HEK293 (cell line): Measurements from ENCODE around the gene CFAP221.

Experiments
- CTCF ChIA-PET: fragments of 350-600 bp; formaldehyde crosslinking; extraction: SDS; loops from one replicate; lab custom pipeline; 2021; ENCODE audit warnings: antibody characterized with exemption; lab: Yijun Ruan, JAX
- POLR2A ChIA-PET: fragments of 300-600 bp; formaldehyde crosslinking; extraction: SDS; loops from one replicate; lab custom pipeline; 2020; ENCODE audit warnings: antibody characterized with exemption, inconsistent platforms; lab: Yijun Ruan, JAX
- H3K27ac ChIP-seq: fragments of 200-500 bp; sonication (Bioruptor generic); 2 replicates; pipeline ENCODE4 v1.5.1; 2014; ENCODE audit warnings: low read depth, low read length, control low read depth, inconsistent platforms; ENCODE audit errors: extremely low read depth
- H3K36me3 ChIP-seq, 2 experiments: fragments of 200-500 bp in 1 of 2; sonication (Bioruptor generic) in 1 of 2; 1 replicate in 1 of 2; 2 replicates in 1 of 2; pipeline ENCODE4 v1.5.1; 2014 to 2017; ENCODE audit warnings: inconsistent platforms in 2 of 2, low read length in 2 of 2; ENCODE audit not compliant: control insufficient read depth in 2 of 2, insufficient read depth in 1 of 2
- H3K4me1 ChIP-seq: fragments of 200-500 bp; sonication (Bioruptor generic); 2 replicates; pipeline ENCODE4 v1.5.1; 2014; ENCODE audit warnings: mild to moderate bottlenecking, low read length, inconsistent platforms; ENCODE audit not compliant: control insufficient read depth, insufficient read depth
- H3K4me3 ChIP-seq: 2 replicates; pipeline ENCODE4 v1.5.1; 2011; ENCODE audit warnings: low read depth, mild to moderate bottlenecking, control low read depth, low read length, moderate library complexity
- H3K9me3 ChIP-seq: fragments of 200-500 bp; sonication (Bioruptor generic); 2 replicates; pipeline ENCODE4 v1.5.1; 2014; ENCODE audit warnings: low read depth, low read length, inconsistent platforms; ENCODE audit not compliant: control insufficient read depth, insufficient read depth
- AEBP2 ChIP-seq: fragments of 450-650 bp; formaldehyde crosslinking; IDR thresholded peaks from 2 replicates; pipeline ENCODE4 v1.5.1; 2016; ENCODE audit warnings: missing biosample characterization, missing genetic modification characterization, borderline replicate concordance
- GLIS1 ChIP-seq: fragments of 450-650 bp; formaldehyde crosslinking; IDR thresholded peaks from 2 replicates; pipeline ENCODE4 v1.5.1; 2016; ENCODE audit warnings: missing biosample characterization, missing genetic modification characterization
- OVOL3 ChIP-seq: fragments of 450-650 bp; formaldehyde crosslinking; IDR thresholded peaks from 2 replicates; pipeline ENCODE4 v1.5.1; 2016; ENCODE audit warnings: missing biosample characterization, missing genetic modification characterization
- PBX3 ChIP-seq: sonication (generic); formaldehyde crosslinking; IDR thresholded peaks from 2 replicates; pipeline ENCODE4 v1.8.1; 2022; ENCODE audit warnings: mild to moderate bottlenecking, moderate library complexity, missing genetic modification reagents
- RBAK ChIP-seq: fragments of 450-650 bp; formaldehyde crosslinking; IDR thresholded peaks from 2 replicates; pipeline ENCODE4 v1.5.1; 2016; ENCODE audit warnings: missing biosample characterization, missing genetic modification characterization
- SCRT1 ChIP-seq: fragments of 450-650 bp; formaldehyde crosslinking; IDR thresholded peaks from 2 replicates; pipeline ENCODE4 v1.5.1; 2016; ENCODE audit warnings: missing biosample characterization, missing genetic modification characterization, borderline replicate concordance
- TCF7L2 ChIP-seq: IDR thresholded peaks from 2 replicates; pipeline ENCODE4 v1.6.1; 2011; ENCODE audit warnings: low read depth, mild to moderate bottlenecking, inconsistent platforms, low read length, moderate library complexity, borderline replicate concordance
- ZBTB1 ChIP-seq: fragments of 450-650 bp; formaldehyde crosslinking; IDR thresholded peaks from 2 replicates; pipeline ENCODE4 v1.5.1; 2016; ENCODE audit warnings: missing biosample characterization, missing genetic modification characterization
- ZBTB48 ChIP-seq: fragments of 450-650 bp; formaldehyde crosslinking; IDR thresholded peaks from 2 replicates; pipeline ENCODE4 v1.5.1; 2016; ENCODE audit warnings: missing biosample characterization, missing genetic modification characterization
- ZBTB7A ChIP-seq: fragments of 450-650 bp; formaldehyde crosslinking; IDR thresholded peaks from 2 replicates; pipeline ENCODE4 v1.5.1; 2016; ENCODE audit warnings: low read depth, missing biosample characterization, missing genetic modification characterization
- ZFP37 ChIP-seq: fragments of 450-650 bp; formaldehyde crosslinking; IDR thresholded peaks from 2 replicates; pipeline ENCODE4 v1.5.1; 2016; ENCODE audit warnings: missing biosample characterization, missing genetic modification characterization
- ZNF10 ChIP-seq: fragments of 450-650 bp; formaldehyde crosslinking; IDR thresholded peaks from 2 replicates; pipeline ENCODE4 v1.5.1; 2017; ENCODE audit warnings: missing biosample characterization, missing genetic modification characterization
- ZNF112 ChIP-seq: fragments of 450-650 bp; formaldehyde crosslinking; IDR thresholded peaks from 2 replicates; pipeline ENCODE4 v1.5.0; 2017; ENCODE audit warnings: missing biosample characterization, missing genetic modification characterization
- ZNF114 ChIP-seq: fragments of 450-650 bp; formaldehyde crosslinking; IDR thresholded peaks from 2 replicates; pipeline ENCODE4 v1.5.0; 2017; ENCODE audit warnings: missing biosample characterization, missing genetic modification characterization
- ZNF169 ChIP-seq: fragments of 450-650 bp; formaldehyde crosslinking; IDR thresholded peaks from 2 replicates; pipeline ENCODE4 v1.5.1; 2016; ENCODE audit warnings: missing biosample characterization, missing genetic modification characterization
- ZNF174 ChIP-seq: fragments of 450-650 bp; formaldehyde crosslinking; IDR thresholded peaks from 2 replicates; pipeline ENCODE4 v1.5.0; 2017; ENCODE audit warnings: missing biosample characterization, mild to moderate bottlenecking, missing genetic modification characterization
- ZNF184 ChIP-seq: fragments of 450-650 bp; IDR thresholded peaks from 2 replicates; pipeline ENCODE4 v1.5.1; 2018; ENCODE audit warnings: missing biosample characterization, mild to moderate bottlenecking, missing genetic modification characterization
- ZNF19 ChIP-seq: fragments of 450-650 bp; formaldehyde crosslinking; IDR thresholded peaks from 2 replicates; pipeline ENCODE4; 2016; ENCODE audit warnings: missing biosample characterization, missing genetic modification characterization, low read depth
- ZNF214 ChIP-seq: fragments of 450-650 bp; formaldehyde crosslinking; IDR thresholded peaks from 2 replicates; pipeline ENCODE4 v1.5.1; 2017; ENCODE audit warnings: missing biosample characterization, mild to moderate bottlenecking, missing genetic modification characterization, borderline replicate concordance
- ZNF23 ChIP-seq: fragments of 450-650 bp; formaldehyde crosslinking; IDR thresholded peaks from 2 replicates; pipeline ENCODE4 v1.5.1; 2016; ENCODE audit warnings: missing biosample characterization, missing genetic modification characterization, borderline replicate concordance
- ZNF426 ChIP-seq: fragments of 450-650 bp; formaldehyde crosslinking; IDR thresholded peaks from 2 replicates; pipeline ENCODE4 v1.5.1; 2017; ENCODE audit warnings: missing biosample characterization, missing genetic modification characterization, mild to moderate bottlenecking, inconsistent platforms, moderate library complexity
- ZNF48 ChIP-seq: fragments of 450-650 bp; formaldehyde crosslinking; IDR thresholded peaks from 2 replicates; pipeline ENCODE4 v1.5.1; 2016; ENCODE audit warnings: missing biosample characterization, missing genetic modification characterization
- ZNF549 ChIP-seq: fragments of 450-650 bp; IDR thresholded peaks from 2 replicates; pipeline ENCODE4 v1.5.1; 2018; ENCODE audit warnings: missing biosample characterization, missing genetic modification characterization, mild to moderate bottlenecking, inconsistent platforms, moderate library complexity
- ZNF621 ChIP-seq: fragments of 450-650 bp; formaldehyde crosslinking; IDR thresholded peaks from 2 replicates; pipeline ENCODE4 v1.5.1; 2017; ENCODE audit warnings: missing biosample characterization, missing genetic modification characterization
- ZNF623 ChIP-seq: fragments of 450-650 bp; formaldehyde crosslinking; IDR thresholded peaks from 2 replicates; pipeline ENCODE4 v1.5.1; 2016; ENCODE audit warnings: missing biosample characterization, missing genetic modification characterization
- ZNF660 ChIP-seq: fragments of 450-650 bp; IDR thresholded peaks from 2 replicates; pipeline ENCODE4 v1.5.1; 2018; ENCODE audit warnings: missing biosample characterization, mild to moderate bottlenecking, missing genetic modification characterization
- ZNF677 ChIP-seq: fragments of 450-650 bp; IDR thresholded peaks from 2 replicates; pipeline ENCODE4 v1.5.0; 2018; ENCODE audit warnings: missing biosample characterization, mild to moderate bottlenecking, missing genetic modification characterization, moderate library complexity
- ZNF747 ChIP-seq: fragments of 450-650 bp; formaldehyde crosslinking; IDR thresholded peaks from 2 replicates; pipeline ENCODE4 v1.5.1; 2016; ENCODE audit warnings: missing biosample characterization, missing genetic modification characterization
- ZNF843 ChIP-seq: fragments of 450-650 bp; formaldehyde crosslinking; IDR thresholded peaks from 2 replicates; pipeline ENCODE4 v1.5.1; 2016; ENCODE audit warnings: missing biosample characterization, missing genetic modification characterization
- TF ChIP-seq, protein P1 (sequence below): fragments of 450-650 bp; formaldehyde crosslinking; IDR thresholded peaks from 2 replicates; pipeline ENCODE4 v1.5.1; 2016; ENCODE audit warnings: missing biosample characterization, missing genetic modification characterization

The CFAP221 gene

DNA sequence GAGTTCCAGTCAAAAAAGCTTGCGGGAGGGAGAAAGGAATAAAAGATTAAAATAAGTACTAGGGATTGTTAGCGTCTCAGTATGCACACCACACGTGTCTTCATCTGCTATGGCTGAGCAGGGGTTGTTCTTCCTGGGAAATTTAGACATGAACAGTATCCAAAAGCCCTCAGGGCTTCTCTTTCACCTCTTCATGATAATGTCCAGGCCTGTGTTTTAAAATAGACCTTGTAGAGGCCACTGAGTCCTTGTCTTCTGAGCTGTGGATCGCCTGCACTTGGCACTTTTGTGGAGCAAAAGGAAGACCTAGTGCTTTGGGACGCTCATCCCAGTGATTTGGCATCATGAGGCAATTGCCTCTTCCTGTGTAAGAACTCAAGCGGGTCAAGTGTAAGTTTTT, 52.4 kb downstream of the CFAP221 start:
- no peak overlapping the region for H3K27ac ChIP-seq
- H3K9me3 ChIP-seq, result no peaks in the 10 kb centered on the region
- H3K36me3 ChIP-seq, result no peaks in the 10 kb centered on the region
- no peaks in the 10 kb centered on the region; the same call in 1 of the 2 replicates for H3K4me1 ChIP-seq
- POLR2A ChIA-PET, result no interaction called here
- TF ChIP-seq OVOL3, result no peak
- TF ChIP-seq, protein P1, sequence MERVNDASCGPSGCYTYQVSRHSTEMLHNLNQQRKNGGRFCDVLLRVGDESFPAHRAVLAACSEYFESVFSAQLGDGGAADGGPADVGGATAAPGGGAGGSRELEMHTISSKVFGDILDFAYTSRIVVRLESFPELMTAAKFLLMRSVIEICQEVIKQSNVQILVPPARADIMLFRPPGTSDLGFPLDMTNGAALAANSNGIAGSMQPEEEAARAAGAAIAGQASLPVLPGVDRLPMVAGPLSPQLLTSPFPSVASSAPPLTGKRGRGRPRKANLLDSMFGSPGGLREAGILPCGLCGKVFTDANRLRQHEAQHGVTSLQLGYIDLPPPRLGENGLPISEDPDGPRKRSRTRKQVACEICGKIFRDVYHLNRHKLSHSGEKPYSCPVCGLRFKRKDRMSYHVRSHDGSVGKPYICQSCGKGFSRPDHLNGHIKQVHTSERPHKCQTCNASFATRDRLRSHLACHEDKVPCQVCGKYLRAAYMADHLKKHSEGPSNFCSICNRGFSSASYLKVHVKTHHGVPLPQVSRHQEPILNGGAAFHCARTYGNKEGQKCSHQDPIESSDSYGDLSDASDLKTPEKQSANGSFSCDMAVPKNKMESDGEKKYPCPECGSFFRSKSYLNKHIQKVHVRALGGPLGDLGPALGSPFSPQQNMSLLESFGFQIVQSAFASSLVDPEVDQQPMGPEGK (tag by site-specific recombination), result no peak
- TF ChIP-seq, all 188 proteins: peak for 0
- H3K4me3 ChIP-seq, result no peak overlapping the region
- CTCF ChIA-PET, result interaction anchor here (0.6 to 0.7 kb wide), 2 partner anchors 19 to 1344 kb away, joined by 3 read pairs; no protein-coding TSS in a partner anchor

DNA sequence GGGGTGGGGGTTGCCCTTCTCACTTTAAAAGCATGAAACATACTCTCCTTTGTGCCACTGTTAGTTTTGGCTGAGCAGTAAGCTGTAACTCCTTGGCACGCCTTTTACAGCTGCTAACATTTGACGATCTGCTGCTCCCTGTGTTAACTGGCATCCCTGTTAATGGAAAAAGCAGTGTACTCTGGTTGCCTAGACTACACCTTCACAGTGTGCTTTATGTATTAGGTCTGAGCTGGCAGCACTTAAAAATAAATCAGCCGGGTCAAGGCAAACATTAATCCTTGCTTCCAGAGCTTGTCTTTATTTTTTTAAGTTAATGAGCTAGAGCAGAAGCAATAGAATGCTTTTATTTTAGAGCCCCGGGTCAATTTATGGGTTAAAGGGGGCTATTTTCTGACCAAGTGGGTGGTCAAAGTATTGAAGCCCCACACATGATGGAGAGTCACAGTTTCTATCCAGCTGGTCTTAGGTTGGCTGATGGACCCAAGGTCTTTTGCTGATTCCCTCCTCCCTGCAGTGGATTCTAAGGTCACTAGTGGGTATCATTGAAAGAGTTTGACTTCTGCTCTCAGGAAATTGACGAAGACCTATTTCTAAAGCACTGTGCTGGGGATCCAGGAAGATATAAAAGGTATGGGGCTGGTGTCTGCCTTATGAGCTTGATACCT, 54.5 kb downstream of the CFAP221 start:
- TF ChIP-seq ZNF426 (tag by site-specific recombination) (no peak), ZFP37 (tag by site-specific recombination) (no peak), ZBTB7A (tag by site-specific recombination) (no peak), ZNF549 (tag by site-specific recombination) (no peak), TCF7L2 (no peak), ZNF843 (tag by site-specific recombination) (no peak), ZNF112 (tag by site-specific recombination) (no peak), OVOL3 (no peak), ZNF169 (tag by site-specific recombination) (no peak), ZNF114 (no peak), PBX3 (CRISPR knock-in tag) (no peak), ZNF677 (tag by site-specific recombination) (no peak), ZNF48 (no peak), ZNF660 (no peak), AEBP2 (tag by site-specific recombination) (no peak), ZNF10 (tag by site-specific recombination) (no peak), ZNF621 (tag by site-specific recombination) (no peak)
- TF ChIP-seq, all 188 proteins: peak for 0
- Histone ChIP-seq H3K4me1 (no peaks in the 10 kb centered on the region; the same call in 1 of the 2 replicates), H3K36me3 (no peaks in the 10 kb centered on the region), H3K27ac (no peak overlapping the region), H3K4me3 (no peak overlapping the region), H3K9me3 (no peaks in the 10 kb centered on the region)
- ChIA-PET POLR2A (no interaction called here), CTCF (interaction anchor here (0.5 to 1.4 kb wide), 4 partner anchors 23 to 62 kb away, joined by 3 to 4 read pairs (median 3); no protein-coding TSS in a partner anchor)

- H3K27ac ChIP-seq, result no peak overlapping the region
- ChIA-PET CTCF (interaction anchor here (0.5 to 1.4 kb wide), 2 partner anchors 22 to 42 kb away, joined by 3 to 4 read pairs; no protein-coding TSS in a partner anchor), POLR2A (no interaction called here)
- no peaks in the 10 kb centered on the region; the same call in 1 of the 2 replicates for H3K4me1 ChIP-seq
- H3K36me3 ChIP-seq, result no peaks in the 10 kb centered on the region
- H3K9me3 ChIP-seq, result no peaks in the 10 kb centered on the region
- no peak overlapping the region for H3K4me3 ChIP-seq
- TF ChIP-seq ZNF19 (tag by site-specific recombination), result no peak
- TF ChIP-seq ZBTB48 (tag by site-specific recombination), result no peak
- no peak for TF ChIP-seq ZBTB1 (tag by site-specific recombination)
- TF ChIP-seq ZNF214 (tag by site-specific recombination), result no peak
- no peak for TF ChIP-seq ZNF623 (tag by site-specific recombination)
- no peak for TF ChIP-seq ZNF23 (tag by site-specific recombination)
- no peak for TF ChIP-seq RBAK
- TF ChIP-seq GLIS1, result no peak
- no peak for TF ChIP-seq ZNF184 (tag by site-specific recombination)
- TF ChIP-seq ZNF174 (tag by site-specific recombination), result no peak
- TF ChIP-seq SCRT1 (tag by site-specific recombination), result no peak
- TF ChIP-seq ZNF747 (tag by site-specific recombination), result no peak
Measured at GRCh38 chr2:119599384-119599783, 55.1 kb downstream of the CFAP221 start.
